Fibroblast of skin of back (primary cell): ENCODE results near the gene CYP46A1.
A peak's percentile ranks its signal among the peaks of the same experiment; 100 is the strongest.

Source experiments
- DNase-seq: peaks from one replicate; pipeline ENCODE4 v3.0.0-alpha.2; 2013

The CYP46A1 gene

DNA sequence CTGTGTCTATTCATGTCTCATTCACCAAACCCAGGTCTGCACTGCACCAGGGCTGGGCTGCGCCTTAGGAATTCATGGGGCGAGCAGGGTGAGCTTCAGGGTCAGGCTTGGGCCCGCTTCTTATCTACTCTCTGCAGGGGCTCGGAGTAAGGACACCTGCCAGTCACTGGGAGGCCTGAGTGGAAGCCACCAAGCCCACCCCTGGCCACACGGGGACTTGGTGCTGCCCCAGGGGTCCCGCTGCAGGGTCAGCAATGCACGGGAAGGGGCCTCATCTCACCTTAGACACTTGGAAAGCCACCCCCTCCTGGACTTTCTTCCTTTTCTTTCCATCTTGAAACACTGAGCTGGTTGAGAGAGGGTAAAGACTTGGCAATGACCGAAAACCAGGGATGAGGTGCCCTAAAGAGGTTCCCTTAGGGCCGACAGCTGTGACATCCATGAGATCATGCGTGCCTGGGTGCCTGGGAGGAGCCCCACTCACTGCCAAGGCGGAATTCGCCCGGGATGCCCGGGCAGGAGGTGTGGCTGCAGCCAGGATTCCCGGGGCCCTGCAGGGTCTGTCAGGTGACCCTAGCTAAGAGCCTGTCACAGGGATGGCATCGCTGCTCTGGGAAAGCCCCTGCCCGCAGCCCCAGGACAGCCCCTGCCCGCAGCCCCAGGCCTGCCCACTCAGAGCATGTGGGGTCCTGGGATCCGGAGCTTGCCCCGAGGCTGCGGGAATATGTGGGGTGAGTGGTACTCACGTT is 63.7 kb downstream of the CYP46A1 start:
- no peak for DNase-seq

DNA sequence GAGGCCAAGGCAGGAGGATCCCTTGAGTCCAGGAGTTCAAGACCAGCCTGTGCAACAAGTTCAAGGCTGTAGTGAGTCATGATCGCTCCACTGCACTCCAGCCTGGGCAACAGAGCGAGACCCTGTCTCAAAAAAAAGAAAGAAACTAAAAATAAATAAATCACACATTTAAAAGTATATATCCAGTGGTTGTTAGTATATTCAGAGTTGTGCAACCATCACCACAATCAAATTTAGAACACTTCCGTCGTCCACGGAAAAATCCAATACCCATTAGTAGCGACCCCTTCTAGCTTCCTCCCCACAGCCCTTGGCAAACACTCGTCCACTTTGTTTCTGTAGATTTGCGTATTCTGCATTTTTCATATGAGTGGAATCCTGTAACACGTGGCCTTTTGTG is 64.4 kb downstream of the CYP46A1 start:
- DNase-seq: no peak

DNA sequence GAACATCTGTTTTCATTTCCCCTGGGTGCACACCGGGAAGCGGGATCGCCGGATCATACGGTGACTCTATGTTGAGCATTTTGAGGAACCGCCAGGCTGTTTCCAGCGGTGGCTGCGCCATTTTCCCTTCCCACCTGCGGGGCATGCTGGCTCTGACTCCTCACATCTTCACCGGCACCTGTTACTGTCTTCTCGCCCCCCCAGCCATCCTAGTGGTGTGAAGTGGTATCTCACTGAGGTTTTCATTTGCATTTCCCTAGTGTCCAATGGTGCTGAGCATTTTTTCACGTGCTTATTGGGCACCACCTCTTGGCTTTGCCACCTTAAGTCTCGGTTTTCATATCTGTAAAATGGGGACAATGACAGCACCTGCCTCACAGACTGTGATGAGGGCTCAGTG is 65.0 kb downstream of the CYP46A1 start:
- no peak for DNase-seq

DNA sequence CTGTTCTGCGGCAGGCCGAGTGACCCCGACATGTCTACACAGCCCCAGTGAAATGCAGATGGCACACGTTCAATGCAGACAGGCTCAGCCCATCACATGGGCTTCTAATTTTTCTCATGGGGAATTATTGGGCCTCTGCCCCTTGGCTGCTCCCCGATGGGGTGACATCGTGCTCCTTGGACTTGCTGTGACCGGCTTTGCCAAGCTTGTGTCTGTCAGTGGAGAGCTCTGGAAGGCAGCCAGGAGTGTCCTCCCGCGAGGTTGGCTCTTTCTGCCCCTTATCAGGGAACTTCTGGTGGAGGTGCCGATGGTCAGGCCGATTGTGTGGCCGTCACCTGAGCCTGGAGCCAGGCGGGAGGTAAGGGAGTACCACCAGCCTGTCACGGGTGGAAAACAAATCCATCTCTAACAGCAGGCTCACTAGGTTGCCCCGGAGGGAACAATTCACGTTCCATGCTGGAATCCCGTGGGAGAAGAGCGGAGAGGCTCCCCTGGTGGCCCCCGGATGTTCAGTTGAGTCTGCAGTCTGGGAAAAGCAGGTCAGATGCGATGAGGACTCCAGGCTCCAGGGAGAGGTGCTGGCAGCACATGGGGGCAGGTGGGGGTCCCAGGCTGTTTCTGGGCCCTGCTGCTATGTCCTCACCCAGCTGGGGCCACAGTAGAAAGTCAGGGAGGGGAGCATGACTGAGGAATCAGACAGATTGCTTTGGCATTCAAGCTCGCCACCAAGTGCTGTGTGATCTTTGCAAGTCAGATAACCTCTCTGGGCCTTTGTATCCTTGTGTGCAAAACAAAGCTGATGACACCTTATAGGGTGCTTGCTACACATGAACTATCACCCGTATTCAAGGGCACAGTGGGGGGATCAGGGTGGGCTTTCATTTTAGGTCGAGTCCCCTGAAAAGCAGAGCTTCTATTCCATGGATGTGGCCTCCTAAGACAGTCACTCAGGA is 65.9 kb downstream of the CYP46A1 start:
- no peak for DNase-seq

DNA sequence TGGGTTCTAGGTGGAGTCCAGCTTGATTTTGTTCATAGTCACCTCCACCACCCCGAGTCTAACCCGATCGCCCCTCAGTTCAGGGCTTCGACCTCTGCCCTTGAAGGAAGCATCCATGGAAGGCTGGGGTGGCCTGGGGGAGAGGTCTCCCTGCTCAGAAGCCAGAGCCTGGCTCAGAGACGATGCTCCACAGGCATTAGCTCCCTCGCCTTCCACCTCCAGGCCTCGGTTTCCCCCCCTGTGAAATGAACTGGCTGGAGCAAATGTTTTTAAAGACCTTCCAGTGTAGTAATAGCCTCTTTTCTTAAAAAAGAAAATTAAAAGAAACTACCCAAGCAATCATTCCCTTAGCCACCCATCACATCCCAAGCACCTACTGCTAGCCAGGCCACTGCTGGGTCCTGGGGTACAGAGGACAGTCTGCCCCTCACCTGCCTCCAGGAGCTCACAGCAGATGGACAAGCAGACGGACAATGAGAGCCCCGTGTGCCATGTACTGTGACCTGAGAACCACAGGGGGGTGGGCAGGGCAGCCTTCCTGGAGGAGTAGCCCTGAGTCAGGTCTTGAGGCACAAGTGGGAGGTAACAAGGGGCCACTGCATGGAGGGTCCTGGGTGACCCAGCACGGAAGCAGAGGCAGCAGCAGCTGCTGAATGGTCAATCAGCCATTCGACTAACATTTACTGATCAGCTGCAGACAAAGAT is 66.8 kb downstream of the CYP46A1 start:
- no peak for DNase-seq

DNA sequence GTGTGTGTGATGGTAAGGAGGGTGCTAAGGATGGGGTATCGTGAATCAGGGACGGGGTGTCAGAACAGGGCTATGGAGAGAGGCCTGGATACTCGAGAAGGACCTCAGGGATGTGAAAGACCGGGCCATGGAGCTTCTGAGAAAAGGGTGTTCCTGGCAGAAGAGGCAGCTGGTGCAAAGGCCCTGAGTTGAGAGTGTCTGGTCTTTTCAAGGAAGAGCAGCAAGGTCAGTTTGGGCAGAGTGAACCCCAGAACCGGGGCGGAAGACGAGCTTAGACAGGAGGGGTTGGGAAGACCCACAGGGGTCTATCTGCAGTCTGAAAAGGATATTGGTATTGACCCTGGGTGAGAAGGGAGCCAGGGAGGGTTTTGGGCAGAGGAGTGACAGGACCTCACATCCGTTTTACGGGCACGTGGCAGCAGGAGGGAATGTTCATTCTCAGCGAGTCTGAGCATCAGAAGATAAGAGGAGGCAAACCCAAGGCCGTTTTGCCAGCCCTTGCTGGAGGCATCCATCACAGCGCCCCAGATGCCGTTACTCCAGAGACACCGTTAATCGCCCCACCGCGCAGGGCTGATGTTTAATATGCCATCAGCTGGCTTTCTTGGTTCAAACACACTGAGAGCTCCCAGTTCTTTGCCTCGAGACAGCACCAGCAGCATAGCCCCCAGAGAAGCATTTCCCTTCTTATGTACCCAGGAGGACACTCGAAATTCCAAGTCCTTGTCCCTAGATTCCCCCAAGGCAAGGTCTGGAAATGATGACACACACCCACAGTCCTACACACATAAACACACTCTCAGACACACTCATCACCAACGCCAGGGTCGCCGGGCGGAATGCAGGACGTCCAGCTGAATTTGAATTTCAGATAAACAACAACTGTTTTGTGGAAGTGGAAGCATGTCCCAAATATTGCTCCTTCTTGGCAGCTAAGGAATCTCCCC is 67.7 kb downstream of the CYP46A1 start:
- DNase-seq: peak; percentile 84

DNA sequence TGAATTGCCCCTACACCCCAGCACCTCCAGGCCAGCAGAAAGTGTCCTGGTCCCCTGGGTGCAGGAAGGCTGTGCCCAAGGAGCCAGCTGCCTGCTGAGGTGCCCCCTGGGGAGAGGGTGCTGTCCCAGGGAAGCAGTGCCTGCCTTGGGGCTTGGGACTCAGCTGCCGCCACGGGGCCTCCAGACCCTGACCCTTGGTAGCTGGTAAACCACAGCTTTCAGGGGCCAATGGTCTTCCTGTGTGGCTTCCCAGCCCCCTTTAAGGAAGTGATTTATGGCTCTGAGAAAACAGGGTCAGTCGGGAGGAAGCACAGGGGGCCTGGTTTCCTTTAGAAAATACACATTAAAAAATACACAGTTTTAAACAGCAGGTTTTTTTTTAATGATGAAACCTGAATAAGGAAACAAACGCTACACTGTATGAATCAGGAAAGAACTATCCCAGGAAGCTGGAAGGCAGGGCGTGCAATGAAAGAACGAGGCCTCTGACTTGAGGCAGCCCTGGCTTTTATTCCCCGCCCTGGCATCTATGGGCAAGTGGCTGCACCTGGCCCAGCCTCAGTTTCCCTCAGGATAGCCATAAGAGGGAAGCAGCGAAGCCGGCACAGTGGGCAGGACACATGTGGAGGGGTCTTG is 68.5 kb downstream of the CYP46A1 start:
- peak; percentile 88 for DNase-seq

DNA sequence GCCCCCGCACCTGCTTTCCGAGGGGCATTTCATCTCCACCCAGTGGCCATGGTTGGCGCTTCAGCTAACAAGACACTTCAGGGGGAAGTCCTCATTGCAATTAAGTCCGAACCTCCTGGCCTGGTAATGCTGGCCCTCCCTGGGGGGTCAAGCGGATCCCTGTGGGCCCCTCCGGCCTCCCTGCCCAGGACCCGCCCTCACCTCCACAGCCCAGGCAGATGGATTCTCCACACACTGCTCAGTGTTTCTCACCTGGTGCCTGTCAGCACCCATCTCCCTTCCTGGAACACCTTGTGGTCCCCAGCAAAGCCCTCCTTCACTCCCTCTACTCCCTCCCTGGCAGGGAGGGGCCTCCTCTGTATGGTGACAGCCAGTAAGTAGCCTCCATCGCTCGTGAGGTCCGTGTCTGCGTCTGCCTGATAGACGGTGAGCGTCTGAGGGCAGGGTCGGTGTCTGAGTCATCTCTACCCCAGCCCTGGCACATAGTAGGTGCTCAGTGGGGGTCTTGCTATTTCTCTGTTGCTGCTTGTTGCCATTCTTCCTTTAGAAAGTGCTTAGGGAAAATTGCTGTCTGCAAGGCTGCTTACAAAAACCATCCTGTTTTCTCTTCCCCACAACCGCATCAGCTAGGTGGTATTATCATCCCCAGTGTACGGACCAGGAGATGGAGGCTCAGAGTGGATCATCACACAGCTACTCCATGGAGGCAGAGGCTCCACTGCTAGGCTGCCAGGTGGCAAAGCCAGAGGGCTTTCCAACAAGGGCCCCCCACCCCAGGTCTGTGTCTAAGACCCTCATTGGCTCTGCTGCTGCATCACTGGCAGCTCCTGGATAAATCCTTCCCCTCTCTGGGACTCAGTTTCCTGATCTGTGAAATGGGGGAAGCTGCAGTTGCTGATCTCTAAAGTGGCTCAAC is 69.4 kb downstream of the CYP46A1 start:
- no peak for DNase-seq

DNA sequence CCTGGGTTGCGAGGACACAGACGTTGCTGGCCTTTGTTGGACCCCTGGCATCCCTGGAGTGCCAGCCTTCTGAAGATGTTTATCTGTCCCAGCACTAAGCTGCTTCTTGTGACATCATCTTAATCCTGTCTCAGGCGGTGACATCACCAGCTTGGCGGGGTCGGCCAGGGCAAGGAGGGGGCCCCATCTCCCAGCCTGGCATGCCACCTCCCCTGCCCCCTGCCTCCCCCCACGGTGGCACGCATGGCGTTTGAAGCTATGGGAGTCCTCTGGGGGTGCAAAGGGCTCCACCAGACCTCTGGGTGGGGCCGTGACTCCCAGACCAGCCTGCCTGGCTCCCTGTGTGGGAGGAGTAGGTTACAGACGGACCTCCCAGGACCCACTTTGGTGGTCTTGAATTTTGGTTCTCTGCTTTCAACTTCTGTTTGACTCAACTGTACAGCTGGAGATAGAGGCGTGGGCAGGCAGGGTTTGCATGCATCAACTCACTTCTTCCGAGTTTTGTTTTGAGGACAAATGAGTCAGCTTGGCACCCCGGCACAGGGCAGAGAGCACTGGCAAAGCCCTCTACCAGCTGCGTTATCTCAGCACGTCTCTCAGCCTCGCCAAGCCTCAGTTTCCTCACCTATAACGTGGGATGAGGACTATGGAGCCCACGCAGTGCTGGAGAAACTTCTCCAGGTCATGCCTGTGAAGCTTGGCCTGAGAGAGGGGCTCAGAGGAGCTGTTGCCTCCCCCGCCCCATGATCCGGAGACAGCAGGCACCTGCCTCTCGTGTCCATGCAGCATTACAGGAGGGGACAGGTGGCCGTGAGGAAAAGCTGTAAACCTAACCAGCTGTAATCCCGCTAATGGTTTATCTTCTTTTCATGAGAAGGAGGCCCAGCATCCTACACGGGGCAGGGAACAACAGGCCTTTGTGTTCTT is 70.3 kb downstream of the CYP46A1 start:
- DNase-seq: peak; percentile 48

DNA sequence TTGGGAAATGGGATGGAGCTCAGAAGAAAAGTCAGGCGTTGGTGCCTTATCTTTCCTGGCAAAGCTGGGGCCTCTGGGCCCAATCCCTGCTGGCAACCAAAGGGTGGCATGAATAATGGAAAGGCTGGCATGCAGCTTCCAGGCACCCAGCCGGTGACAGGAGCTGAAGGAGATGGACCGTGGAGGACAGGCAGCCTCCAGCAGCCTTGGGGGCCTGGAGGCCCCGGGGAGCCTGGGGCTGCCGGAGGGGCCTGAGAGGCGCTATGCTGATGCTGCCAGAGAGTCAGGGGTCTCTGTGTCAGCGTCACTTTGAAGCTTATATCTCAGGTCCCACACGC is 70.9 kb downstream of the CYP46A1 start:
- DNase-seq: no peak

DNA sequence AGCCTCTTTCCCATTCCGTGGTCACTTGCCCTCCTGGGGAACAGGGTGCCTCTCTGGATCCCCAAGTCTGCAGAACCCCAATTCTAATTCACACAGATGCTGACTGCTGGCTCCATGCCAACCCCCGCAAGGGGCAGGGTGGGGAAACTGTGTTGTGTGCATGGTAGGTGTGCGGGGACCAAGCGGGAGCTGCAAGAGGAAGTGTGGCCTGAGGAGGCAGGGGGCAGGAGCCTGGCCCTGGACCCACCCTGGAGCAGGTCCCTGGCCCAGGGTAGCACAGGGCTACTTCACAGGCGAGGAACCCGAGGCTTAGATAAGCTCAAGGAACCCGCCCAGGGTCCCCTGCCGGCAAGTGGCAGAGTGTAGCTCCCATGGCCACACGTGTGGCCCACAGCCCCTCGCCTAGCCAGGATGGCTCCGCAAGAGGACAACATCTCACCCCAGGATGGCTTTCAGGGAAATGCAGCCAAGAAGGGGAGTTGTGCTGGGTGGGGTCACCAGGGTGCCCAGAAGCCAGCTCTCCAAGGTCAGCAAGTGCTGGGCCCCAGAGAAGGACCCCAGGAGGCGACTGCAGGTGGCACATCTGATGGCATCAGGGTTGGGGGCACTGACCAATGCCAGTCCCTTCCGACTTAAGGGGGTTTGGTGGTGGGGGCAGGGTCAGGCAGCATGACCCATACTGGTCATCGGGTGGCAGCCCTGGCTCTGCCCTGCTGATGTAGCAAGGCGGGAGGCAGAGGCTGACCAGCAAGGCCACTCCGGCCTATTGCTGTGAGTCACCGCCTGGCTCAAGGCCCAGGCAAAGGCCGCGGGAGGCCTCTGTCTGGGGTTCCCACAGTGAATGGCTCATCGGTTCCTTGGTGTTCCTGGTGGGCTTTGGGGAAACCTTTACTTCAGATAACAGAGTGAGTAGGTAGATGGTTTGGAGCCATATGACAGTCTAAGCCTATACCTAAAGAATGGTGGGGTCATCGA is 71.8 kb downstream of the CYP46A1 start:
- DNase-seq: peak; percentile 88

DNA sequence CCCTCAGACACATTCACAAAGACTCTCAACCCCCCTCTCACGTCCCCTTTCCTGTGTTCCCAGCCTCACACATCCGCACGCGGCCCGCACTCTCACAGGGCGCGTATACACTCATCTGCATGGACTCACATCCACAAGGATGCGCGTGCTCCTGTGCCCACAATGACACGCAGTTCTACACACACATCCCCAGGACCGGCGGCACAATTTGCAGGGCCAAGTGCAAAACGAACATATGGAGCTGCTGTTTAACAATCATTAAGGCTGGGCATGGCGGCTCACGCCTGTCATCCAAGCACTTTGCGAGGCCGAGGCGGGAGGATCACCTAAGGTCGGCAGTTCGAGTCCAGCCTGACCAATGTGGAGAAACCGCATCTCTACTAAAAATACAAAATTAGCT is 72.7 kb downstream of the CYP46A1 start:
- DNase-seq: no peak

DNA sequence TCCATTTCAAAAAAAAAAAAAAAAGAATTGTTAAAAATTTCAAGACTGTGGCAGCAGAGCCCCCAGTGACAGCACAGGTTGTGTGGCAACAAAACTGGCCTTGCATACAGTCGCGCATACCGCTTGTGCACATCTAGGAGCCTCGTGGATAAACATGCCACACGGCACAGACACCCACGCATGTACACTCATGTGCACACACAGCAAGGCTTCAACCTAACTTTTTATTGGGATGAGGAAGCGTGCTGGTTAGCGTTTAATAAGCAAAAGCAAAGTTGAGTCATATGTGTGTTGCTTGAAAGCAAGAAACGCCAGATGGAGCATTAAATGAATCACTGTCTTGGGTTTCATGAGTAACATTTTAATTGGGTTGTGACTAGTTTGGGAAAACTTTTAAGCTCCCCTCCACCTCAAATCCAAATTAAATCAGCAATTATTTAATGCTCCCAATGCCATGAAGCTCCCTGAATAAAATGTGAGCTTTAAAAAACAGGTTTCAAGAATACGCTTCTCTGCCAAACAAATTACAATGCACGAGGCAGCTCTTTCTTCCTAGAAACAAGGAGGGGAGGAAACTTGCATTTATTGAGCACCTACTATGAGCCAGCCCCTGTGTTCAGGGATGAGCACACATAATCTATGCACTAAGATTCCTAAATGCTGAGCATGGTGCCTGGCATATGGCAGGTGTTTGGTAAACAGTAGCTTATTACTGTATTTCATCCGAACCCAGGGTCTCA is 73.4 kb downstream of the CYP46A1 start:
- DNase-seq: peak; percentile 95

DNA sequence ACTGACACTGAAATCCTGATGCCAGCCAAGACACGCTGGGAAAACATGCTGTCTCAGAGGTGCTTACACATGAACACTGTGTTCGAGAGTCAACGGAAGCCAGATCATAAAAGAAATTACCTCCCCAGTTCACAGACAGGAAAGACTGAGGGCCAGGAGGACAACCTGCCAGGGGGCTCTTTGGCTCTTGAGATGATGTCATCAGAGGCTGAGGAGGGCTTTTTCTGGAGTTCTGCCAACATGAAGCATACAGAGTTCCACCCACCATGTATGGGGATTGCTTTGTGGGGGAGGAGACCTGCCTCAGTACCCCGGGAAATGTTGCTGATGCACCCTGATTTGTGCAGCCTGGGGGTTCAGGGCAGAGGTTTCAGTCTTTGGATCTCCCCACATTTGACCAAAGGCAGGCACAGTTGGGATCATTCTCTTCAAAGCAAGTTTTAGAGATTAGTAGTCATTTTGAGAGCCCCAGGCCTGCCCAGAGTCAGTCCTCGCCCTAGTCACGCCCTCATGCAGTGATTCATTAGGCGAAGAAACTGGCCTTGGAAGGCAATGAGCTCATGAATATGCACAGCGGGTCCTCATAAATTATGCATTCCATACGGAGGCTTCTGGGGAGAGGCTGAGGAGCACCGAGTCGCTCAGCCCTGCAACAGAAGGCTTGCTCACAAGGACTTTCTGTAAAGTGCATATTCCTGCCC is 74.2 kb downstream of the CYP46A1 start:
- peak; percentile 98 for DNase-seq

DNA sequence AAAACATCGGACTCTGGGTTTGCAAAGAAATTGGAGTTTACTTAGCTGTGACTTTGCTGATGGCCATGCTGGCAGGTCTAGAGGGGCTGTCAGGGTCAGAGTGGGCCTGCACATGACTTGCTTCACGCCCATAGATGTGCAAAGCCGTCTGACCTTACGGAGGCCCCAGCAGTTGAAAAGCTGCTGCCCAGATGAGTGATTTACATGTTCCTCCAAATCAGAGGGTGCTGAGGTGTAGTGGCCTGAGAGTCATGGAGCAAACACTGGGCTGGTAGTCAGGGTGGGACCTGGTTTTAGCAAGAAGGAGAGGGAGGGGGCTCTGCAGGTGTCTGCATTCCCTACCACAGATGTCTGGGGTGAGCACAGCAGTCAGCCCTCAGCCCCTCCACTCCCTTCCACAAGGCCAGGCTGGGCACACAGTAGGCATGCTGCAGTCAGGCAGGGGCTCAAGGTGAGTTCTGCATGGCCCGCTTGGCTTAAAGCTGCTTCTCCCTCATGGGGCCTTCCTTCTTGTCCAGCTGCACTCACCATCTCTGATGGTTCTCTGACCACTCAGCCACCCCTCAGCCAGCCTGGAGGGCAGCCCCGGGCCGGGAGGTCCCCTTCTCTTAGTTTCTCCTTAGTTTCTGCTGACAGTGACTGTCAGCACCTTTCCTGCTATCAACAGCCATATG is 74.9 kb downstream of the CYP46A1 start:
- no peak for DNase-seq

DNA sequence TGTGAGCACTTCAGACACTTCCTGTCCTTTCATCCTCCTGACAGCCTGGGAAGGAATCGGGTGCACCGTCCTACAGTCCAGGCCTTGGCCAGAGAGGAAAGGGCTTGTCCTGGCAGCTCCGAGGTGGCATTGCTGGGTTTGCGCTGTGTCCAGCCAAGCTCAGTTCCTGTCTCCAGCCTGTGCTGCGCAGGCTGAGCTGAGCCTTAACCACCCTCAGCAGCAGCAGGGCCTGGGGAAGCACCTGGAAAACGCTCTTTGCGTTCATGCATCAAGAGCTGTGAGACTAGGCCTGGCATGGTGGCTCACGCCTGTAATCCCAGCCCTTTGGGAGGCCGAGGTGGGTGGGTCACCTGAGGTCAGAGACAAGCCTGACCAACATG is 75.4 kb downstream of the CYP46A1 start:
- DNase-seq: no peak
